BLaER1 (cell line): ENCODE measurements around the gene CHCHD2.
A peak's percentile ranks its signal among the peaks of the same experiment; 100 is the strongest.
"Not testable (repeated sequence)": the region's sequence is repeated elsewhere in the genome, so short reads cannot be mapped to it uniquely, and the experiment has no call there.

ENCODE experiments used
- H3K27ac ChIP-seq: shearing (Covaris generic); formaldehyde crosslinking; 2 replicates; pipeline ENCODE4 v1.8.1; 2022
- H3K27me3 ChIP-seq: shearing (Covaris generic); formaldehyde crosslinking; 2 replicates; pipeline ENCODE4 v1.8.1; 2022
- H3K36me3 ChIP-seq: shearing (Covaris generic); formaldehyde crosslinking; 2 replicates; pipeline ENCODE4 v1.8.1; 2022
- H3K4me1 ChIP-seq: shearing (Covaris generic); formaldehyde crosslinking; 2 replicates; pipeline ENCODE4 v1.8.1; 2022
- H3K4me2 ChIP-seq: shearing (Covaris generic); formaldehyde crosslinking; 2 replicates; pipeline ENCODE4 v1.8.1; 2022
- H3K4me3 ChIP-seq: shearing (Covaris generic); formaldehyde crosslinking; 2 replicates; pipeline ENCODE4 v1.8.1; 2022
- H3K9ac ChIP-seq: shearing (Covaris generic); formaldehyde crosslinking; 2 replicates; pipeline ENCODE4 v1.8.1; 2022
- H3K9me3 ChIP-seq: shearing (Covaris generic); formaldehyde crosslinking; 2 replicates; pipeline ENCODE4 v1.8.1; 2022
- H4K20me1 ChIP-seq: shearing (Covaris generic); formaldehyde crosslinking; 2 replicates; pipeline ENCODE4 v1.8.1; 2022
- Cebpa-rat ChIP-seq: shearing (Covaris generic); IDR thresholded peaks from 2 replicates; pipeline ENCODE4 v1.8.1; 2022

The CHCHD2 gene

GRCh38 chr7:56107954-56108258 is 1.6 kb upstream of the CHCHD2 start:
- Histone ChIP-seq H3K36me3 (peaks cover 22% of the 10 kb centered on the region), H3K4me1 (peaks cover 30% of the 10 kb centered on the region), H3K9ac (no peak overlapping the region), H4K20me1 (peaks cover 33% of the 10 kb centered on the region), H3K4me3 (no peak overlapping the region), H3K4me2 (0 out of 2 replicates have a peak overlapping the region, but pooled peaks have one; percentile 74), H3K27me3 (no peaks in the 10 kb centered on the region), H3K27ac (no peak overlapping the region), H3K9me3 (peaks cover 16% of the 10 kb centered on the region)
- TF ChIP-seq Cebpa-rat: no peak

GRCh38 chr7:56105508-56105907 is 768 bp downstream of the CHCHD2 start:
- H3K27ac ChIP-seq: peak overlapping the region; percentile 93
- TF ChIP-seq Cebpa-rat: no peak
- peaks cover 57% of the 10 kb centered on the region for H4K20me1 ChIP-seq
- H3K4me2 ChIP-seq: peak overlapping the region; percentile 92
- H3K9ac ChIP-seq: peak overlapping the region; percentile 92
- H3K9me3 ChIP-seq: peaks cover 16% of the 10 kb centered on the region
- peak overlapping the region; percentile 94 for H3K4me3 ChIP-seq
- H3K27me3 ChIP-seq: no peaks in the 10 kb centered on the region
- peaks cover 30% of the 10 kb centered on the region for H3K4me1 ChIP-seq
- peaks cover 46% of the 10 kb centered on the region for H3K36me3 ChIP-seq

- Histone ChIP-seq H3K4me2 (peak overlapping the region; percentile 26), H3K4me1 (peaks cover 30% of the 10 kb centered on the region), H3K9me3 (peaks cover 16% of the 10 kb centered on the region), H4K20me1 (peaks cover 67% of the 10 kb centered on the region), H3K36me3 (peaks cover 59% of the 10 kb centered on the region)
- not testable (repeated sequence) for H3K4me3 ChIP-seq, H3K27ac ChIP-seq, H3K27me3 ChIP-seq, H3K9ac ChIP-seq
These were observed 2.1 kb downstream of the CHCHD2 start for GRCh38 chr7:56104138-56104537.

- H3K4me2 ChIP-seq: no peak overlapping the region
- H3K27ac ChIP-seq: no peak overlapping the region
- TF ChIP-seq Cebpa-rat: no peak
- H3K36me3 ChIP-seq: peaks cover 87% of the 10 kb centered on the region
- peaks cover 10% of the 10 kb centered on the region for H3K4me1 ChIP-seq
- no peak overlapping the region for H3K4me3 ChIP-seq
- peaks cover 60% of the 10 kb centered on the region for H4K20me1 ChIP-seq
- H3K27me3 ChIP-seq: no peaks in the 10 kb centered on the region
- H3K9me3 ChIP-seq: no peaks in the 10 kb centered on the region
- no peak overlapping the region for H3K9ac ChIP-seq
These were observed 6.6 kb downstream of the CHCHD2 start for GRCh38 chr7:56099653-56100052.

- H3K27me3 ChIP-seq, H3K4me2 ChIP-seq, H3K27ac ChIP-seq, H3K9ac ChIP-seq, H3K4me3 ChIP-seq, H3K9me3 ChIP-seq, H3K4me1 ChIP-seq: not testable (repeated sequence)
- Histone ChIP-seq H4K20me1 (peaks cover 47% of the 10 kb centered on the region), H3K36me3 (peaks cover 75% of the 10 kb centered on the region)
These were observed 7.9 kb downstream of the CHCHD2 start for GRCh38 chr7:56098187-56099008.

- no peaks in the 10 kb centered on the region for H3K9me3 ChIP-seq
- H3K36me3 ChIP-seq: peaks cover 68% of the 10 kb centered on the region
- no peak overlapping the region for H3K9ac ChIP-seq
- no peak overlapping the region for H3K4me3 ChIP-seq
- peaks cover 8% of the 10 kb centered on the region for H3K4me1 ChIP-seq
- H3K27me3 ChIP-seq: no peaks in the 10 kb centered on the region
- H3K27ac ChIP-seq: no peak overlapping the region
- TF ChIP-seq Cebpa-rat: no peak
- peaks cover 40% of the 10 kb centered on the region for H4K20me1 ChIP-seq
- H3K4me2 ChIP-seq: no peak overlapping the region
These were observed 8.6 kb downstream of the CHCHD2 start for GRCh38 chr7:56097700-56098099.

GRCh38 chr7:56092789-56093531 is 13.3 kb downstream of the CHCHD2 start, which contains the start of gene PHKG1:
Gene PHKG1, minus strand, starts transcription at chr7:56092952. Its CDS starts 4,011 bp downstream, at chr7:56088941.
- Histone ChIP-seq H3K4me3 (no peak within 1 kb of the TSS), H3K36me3 (peaks cover 51% of the 10 kb centered on the region), H3K27ac (peak within 1 kb of the TSS; percentile 55), H3K9ac (0 out of 2 replicates have a peak within 1 kb of the TSS, but pooled peaks have one; percentile 6), H3K4me2 (peak within 1 kb of the TSS; percentile 43), H3K4me1 (peaks cover 36% of the 10 kb centered on the region), H4K20me1 (no peaks in the 10 kb centered on the region), H3K9me3 (no peaks in the 10 kb centered on the region), H3K27me3 (no peaks in the 10 kb centered on the region)
- TF ChIP-seq Cebpa-rat: no peak

- H3K4me3 ChIP-seq, H3K9me3 ChIP-seq, H4K20me1 ChIP-seq, H3K27me3 ChIP-seq: not testable (repeated sequence)
- 0 out of 2 replicates have a peak overlapping the region, but pooled peaks have one; percentile 6 for H3K9ac ChIP-seq
- H3K4me1 ChIP-seq: peaks cover 36% of the 10 kb centered on the region
- peak overlapping the region; percentile 43 for H3K4me2 ChIP-seq
- peak overlapping the region; percentile 55; the same call in 1 of the 2 replicates for H3K27ac ChIP-seq
- H3K36me3 ChIP-seq: peaks cover 49% of the 10 kb centered on the region
These were observed 13.9 kb downstream of the CHCHD2 start for GRCh38 chr7:56092388-56092787.

GRCh38 chr7:56091591-56091990 is 14.7 kb downstream of the CHCHD2 start:
- Histone ChIP-seq H4K20me1 (no peaks in the 10 kb centered on the region), H3K27me3 (no peaks in the 10 kb centered on the region), H3K36me3 (peaks cover 49% of the 10 kb centered on the region), H3K4me3 (no peak overlapping the region), H3K9ac (no peak overlapping the region), H3K4me1 (peaks cover 36% of the 10 kb centered on the region), H3K27ac (peak overlapping the region; percentile 18; the same call in 1 of the 2 replicates), H3K4me2 (no peak overlapping the region), H3K9me3 (no peaks in the 10 kb centered on the region)
- TF ChIP-seq Cebpa-rat: no peak

GRCh38 chr7:56087445-56087844 is 18.8 kb downstream of the CHCHD2 start:
- TF ChIP-seq Cebpa-rat: no peak
- H3K27ac ChIP-seq: no peak overlapping the region; the same call in 1 of the 2 replicates
- H3K4me2 ChIP-seq: no peak overlapping the region
- no peak overlapping the region for H3K4me3 ChIP-seq
- no peak overlapping the region for H3K9ac ChIP-seq
- H3K27me3 ChIP-seq: no peaks in the 10 kb centered on the region
- no peaks in the 10 kb centered on the region for H3K9me3 ChIP-seq
- H4K20me1 ChIP-seq: no peaks in the 10 kb centered on the region
- peaks cover 57% of the 10 kb centered on the region for H3K36me3 ChIP-seq
- H3K4me1 ChIP-seq: peaks cover 61% of the 10 kb centered on the region
